ENCODE data around the gene SIRT3. TPM values are rescaled to one million over a fixed set of nuclear protein-coding genes. Genes with fewer than 3 reads are reported as not detected.

SIRT3 gene
- total RNA-seq, 2 experiments from 2014 or later = 27.7 to 32.1 TPM

GRCh38 chr11:256952-257737, 21.0 kb upstream of the SIRT3 start:
- POLR2A ChIA-PET = interaction anchor here (0.6 to 2.7 kb wide), 4 partner anchors 9 to 19 kb away, joined by 3 to 9 read pairs (median 3); no protein-coding TSS in a partner anchor
- no peak for DNase-seq
- CTCF ChIA-PET = interaction anchor here (1.6 kb wide), 1 partner anchor 22 kb away, joined by 5 read pairs; the partner anchor contains the start of gene NLRP6
- intact Hi-C loops (cut with micrococcal nuclease) = no loop called here
- Mint-ChIP-seq H3K4me3 (no peak overlapping the region), H3K9me3 (no peaks in the 10 kb centered on the region), H3K27me3 (no peaks in the 10 kb centered on the region), H3K4me1 (ENCODE audit: low read depth) (no peaks in the 10 kb centered on the region), H3K36me3 (ENCODE audit: low read depth) (peaks cover 8% of the 10 kb centered on the region), H3K27ac (no peak overlapping the region)
- TF ChIP-seq, protein P1, sequence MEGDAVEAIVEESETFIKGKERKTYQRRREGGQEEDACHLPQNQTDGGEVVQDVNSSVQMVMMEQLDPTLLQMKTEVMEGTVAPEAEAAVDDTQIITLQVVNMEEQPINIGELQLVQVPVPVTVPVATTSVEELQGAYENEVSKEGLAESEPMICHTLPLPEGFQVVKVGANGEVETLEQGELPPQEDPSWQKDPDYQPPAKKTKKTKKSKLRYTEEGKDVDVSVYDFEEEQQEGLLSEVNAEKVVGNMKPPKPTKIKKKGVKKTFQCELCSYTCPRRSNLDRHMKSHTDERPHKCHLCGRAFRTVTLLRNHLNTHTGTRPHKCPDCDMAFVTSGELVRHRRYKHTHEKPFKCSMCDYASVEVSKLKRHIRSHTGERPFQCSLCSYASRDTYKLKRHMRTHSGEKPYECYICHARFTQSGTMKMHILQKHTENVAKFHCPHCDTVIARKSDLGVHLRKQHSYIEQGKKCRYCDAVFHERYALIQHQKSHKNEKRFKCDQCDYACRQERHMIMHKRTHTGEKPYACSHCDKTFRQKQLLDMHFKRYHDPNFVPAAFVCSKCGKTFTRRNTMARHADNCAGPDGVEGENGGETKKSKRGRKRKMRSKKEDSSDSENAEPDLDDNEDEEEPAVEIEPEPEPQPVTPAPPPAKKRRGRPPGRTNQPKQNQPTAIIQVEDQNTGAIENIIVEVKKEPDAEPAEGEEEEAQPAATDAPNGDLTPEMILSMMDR (IDR thresholded peaks at IDR 0.05) = no peak
- ATAC-seq = no peak

GRCh38 chr11:255816-256215, 19.7 kb upstream of the SIRT3 start:
- Mint-ChIP-seq H3K27ac (no peak overlapping the region), H3K27me3 (no peaks in the 10 kb centered on the region), H3K9me3 (no peaks in the 10 kb centered on the region), H3K4me3 (no peak overlapping the region), H3K36me3 (ENCODE audit: low read depth) (peaks cover 18% of the 10 kb centered on the region), H3K4me1 (ENCODE audit: low read depth) (peaks cover 5% of the 10 kb centered on the region)
- intact Hi-C loops (cut with micrococcal nuclease) = no loop called here
- POLR2A ChIA-PET = interaction anchor here (0.6 kb wide), 1 partner anchor 585 kb away, joined by 3 read pairs; no protein-coding TSS in a partner anchor
- ATAC-seq = no peak
- DNase-seq = no peak
- CTCF ChIA-PET = interaction anchor here (0.6 kb wide), 1 partner anchor 85 kb away, joined by 3 read pairs; no protein-coding TSS in a partner anchor
- TF ChIP-seq, protein P1 (IDR thresholded peaks at IDR 0.05) = no peak

DNA sequence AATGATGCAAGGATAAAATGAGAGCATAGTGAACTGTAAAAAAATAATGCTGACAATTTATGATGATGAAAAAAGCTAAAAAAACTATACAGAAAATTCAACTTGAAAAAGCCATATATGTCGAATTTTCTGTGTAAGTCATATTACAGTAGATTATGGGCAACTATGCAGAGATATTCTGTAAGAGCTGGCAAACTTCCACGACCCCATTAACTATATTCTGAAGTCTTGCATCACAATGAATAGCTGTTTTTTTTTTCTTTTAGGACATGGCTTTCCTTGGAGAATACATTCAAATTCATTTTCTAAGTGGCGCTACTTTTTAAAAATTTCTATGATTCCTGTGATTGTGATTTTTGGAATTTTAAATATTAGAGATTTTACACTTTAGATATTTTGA, 19.0 kb upstream of the SIRT3 start:
- peaks cover 10% of the 10 kb centered on the region for H3K4me1 Mint-ChIP-seq (ENCODE audit: low read depth)
- no peaks in the 10 kb centered on the region for H3K27me3 Mint-ChIP-seq
- DNase-seq (no peak), ATAC-seq (no peak)
- H3K27ac Mint-ChIP-seq = no peak overlapping the region
- POLR2A ChIA-PET = no interaction called here
- no peak overlapping the region for H3K4me3 Mint-ChIP-seq
- H3K36me3 Mint-ChIP-seq (ENCODE audit: low read depth) = peaks cover 24% of the 10 kb centered on the region
- TF ChIP-seq, protein P1 (IDR thresholded peaks at IDR 0.05) = no peak
- H3K9me3 Mint-ChIP-seq = no peaks in the 10 kb centered on the region
- intact Hi-C loops (cut with micrococcal nuclease) = no loop called here
- CTCF ChIA-PET = no interaction called here

- TF ChIP-seq, protein P1 (IDR thresholded peaks at IDR 0.05) = no peak
- POLR2A ChIA-PET = no interaction called here
- ATAC-seq (no peak), DNase-seq (no peak)
- Mint-ChIP-seq H3K4me1 (ENCODE audit: low read depth) (peaks cover 14% of the 10 kb centered on the region), H3K27ac (no peak overlapping the region), H3K9me3 (no peaks in the 10 kb centered on the region), H3K27me3 (no peaks in the 10 kb centered on the region), H3K36me3 (ENCODE audit: low read depth) (peaks cover 29% of the 10 kb centered on the region), H3K4me3 (no peak overlapping the region)
- CTCF ChIA-PET = interaction anchor here (1.2 kb wide), 1 partner anchor 10 kb away, joined by 5 read pairs; no protein-coding TSS in a partner anchor
- intact Hi-C loops (cut with micrococcal nuclease) = no loop called here
Measured at GRCh38 chr11:253886-254270, 17.7 kb upstream of the SIRT3 start.

Measured in activated CD8-positive, alpha-beta T cell treated with anti-CD3 and anti-CD28 coated beads for 36 hours (primary cell).